HG03354 (cell line): ENCODE results near the gene NCAM1.

Experiments
- ATAC-seq: cut with Tn5 transposase; IDR thresholded peaks from one replicate; pipeline ENCODE4 v1.9.1; 2021; ENCODE audit warnings: mild to moderate bottlenecking; ENCODE audit not compliant: unreplicated experiment, poor library complexity, severe bottlenecking

Gene NCAM1

DNA sequence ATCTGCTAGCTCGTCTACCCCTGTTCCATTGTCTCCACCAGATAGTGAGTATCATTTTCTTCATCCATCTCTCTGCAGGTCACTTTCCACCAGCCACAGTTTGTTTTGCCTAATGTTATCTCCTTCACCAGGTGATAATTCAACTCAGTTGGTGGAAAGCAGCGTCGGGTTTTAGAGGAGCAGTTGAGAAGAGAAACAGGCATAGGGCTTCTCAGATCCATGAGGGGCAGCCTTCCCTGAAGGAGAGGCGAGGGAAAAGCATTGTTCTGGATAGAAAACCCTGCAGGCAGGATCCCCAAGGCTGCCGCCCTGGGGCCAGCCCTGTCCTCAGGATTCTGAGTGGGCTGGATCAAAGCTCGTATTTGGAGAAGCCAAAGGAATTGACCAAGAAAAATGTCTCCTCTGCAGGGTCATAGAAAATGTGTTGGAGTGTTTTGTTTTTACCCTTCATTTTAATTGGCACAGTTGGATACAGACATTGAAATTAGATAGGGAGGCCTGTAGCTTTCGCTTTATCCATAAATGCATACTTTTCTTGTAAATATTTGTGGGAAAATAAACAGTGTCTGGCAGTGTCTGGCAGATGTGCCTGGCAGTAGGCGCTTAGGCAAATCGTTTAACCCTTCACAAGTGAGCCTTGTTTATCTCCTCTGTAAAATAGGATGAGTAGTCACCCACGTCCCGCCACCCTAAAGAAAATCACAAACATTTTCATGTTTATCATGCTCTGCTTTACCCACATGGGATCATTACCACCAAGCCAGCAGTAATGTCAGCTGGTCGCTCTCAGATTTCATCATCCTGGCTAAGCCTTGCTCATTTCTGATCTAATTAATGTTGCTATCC is 279.8 kb downstream of the NCAM1 start:
- no peak for ATAC-seq

DNA sequence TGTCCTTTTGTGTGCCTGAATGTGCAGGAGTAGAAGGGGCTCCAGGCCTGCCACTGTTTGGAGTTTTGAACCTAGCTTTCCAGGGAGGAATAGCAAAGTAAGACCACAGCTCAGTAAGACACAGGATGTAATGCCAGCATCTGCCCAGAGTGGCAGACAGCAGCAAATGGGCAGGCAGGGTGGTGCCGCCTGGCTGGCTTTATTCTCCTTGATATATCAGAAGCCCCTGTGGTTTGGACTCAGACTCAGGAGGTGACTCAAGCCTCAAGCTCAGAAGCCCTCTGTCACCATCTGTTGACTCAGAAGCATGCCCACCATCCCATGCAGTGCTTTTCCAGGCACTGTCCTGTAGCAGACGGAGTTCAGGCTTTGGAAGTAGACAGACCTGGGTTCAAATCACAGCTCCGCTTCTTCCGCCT is 280.4 kb downstream of the NCAM1 start:
- ATAC-seq = no peak

DNA sequence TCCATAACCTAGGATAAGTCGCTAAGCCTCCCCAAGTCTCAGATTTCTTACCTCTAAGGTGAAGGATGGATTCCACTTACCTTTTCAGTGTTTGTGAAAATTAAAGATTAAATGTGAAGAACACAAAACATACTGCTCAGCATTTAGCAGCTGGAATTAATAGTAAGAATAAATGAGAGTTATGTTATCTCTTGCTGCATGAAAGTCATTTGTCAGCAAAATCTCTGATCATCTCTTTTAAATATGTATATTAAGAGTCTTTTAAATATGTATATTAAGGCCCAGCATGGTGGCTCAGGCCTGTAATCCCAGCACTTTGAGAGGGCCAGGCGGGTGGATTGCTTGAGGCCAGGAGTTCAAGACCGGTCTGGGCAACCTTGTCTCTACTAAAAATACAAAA is 280.8 kb downstream of the NCAM1 start:
- no peak for ATAC-seq

DNA sequence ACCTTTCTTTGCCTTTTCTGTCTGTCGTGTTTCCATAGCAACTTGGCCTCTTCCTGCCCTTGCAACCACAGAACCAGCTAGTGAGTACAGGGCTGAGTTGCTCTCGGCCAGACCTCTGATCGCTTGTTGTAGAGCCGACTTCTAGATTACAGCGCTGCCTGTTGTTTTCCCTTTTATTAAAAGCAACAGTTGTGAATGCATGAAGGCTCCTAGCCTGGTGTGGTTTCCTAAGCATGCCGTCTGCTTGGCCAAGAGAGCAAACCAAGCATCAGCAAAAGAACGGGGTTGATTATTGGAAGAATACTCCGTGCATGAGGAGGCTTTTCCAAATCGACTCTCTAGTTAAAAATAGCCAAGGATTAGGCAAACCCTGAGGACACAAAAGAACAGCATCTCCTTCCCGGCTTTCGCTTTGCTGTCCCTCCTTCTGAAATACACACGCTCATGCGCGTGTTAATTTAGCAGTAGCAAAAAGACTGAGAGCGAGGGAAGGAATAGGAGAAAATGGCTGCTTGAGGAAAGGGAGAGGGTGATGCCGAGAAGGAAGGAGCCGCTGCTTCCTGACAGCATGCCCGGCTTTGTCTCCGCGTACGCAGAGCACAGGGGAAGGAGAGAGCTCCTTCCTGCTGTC is 281.7 kb downstream of the NCAM1 start:
- no peak for ATAC-seq

DNA sequence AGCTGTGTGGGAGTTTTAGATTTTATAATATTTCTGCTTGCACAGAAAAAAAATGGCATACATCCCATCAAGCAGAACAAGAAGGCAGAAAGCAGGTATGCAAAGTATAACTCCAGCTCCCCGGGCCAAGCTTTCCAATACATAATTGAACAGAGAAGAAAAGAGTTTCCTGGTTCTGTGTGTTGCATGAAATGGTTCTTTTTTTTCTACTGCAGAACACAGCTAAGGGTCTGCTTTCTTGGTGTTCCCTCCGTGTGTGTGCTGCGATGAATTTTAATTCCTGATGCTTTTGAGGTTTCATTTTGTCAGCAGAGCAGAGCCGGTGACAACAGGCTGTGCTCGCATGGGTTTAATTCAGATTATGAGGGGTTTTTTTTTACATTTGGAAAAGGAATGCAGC is 282.5 kb downstream of the NCAM1 start:
- ATAC-seq = no peak

DNA sequence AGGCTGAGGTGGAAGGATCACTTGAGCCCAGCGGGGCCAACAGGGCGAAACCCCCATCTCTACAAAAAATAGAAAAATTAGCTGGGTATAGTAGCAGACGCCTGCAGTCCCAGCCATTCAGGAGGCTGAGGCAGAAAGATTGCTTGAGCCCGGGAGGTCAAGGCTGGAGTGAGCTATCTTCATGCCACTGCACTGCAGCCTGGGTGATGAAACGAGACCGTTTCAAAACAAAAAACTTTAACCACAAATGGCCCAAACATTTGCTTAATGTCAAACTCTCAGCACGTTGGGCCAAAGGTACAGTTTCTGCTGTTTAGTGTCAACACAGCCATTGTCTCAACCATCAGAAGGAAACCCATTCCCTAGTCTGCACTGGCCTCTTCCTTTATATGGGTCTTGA is 284.0 kb downstream of the NCAM1 start:
- ATAC-seq = no peak

DNA sequence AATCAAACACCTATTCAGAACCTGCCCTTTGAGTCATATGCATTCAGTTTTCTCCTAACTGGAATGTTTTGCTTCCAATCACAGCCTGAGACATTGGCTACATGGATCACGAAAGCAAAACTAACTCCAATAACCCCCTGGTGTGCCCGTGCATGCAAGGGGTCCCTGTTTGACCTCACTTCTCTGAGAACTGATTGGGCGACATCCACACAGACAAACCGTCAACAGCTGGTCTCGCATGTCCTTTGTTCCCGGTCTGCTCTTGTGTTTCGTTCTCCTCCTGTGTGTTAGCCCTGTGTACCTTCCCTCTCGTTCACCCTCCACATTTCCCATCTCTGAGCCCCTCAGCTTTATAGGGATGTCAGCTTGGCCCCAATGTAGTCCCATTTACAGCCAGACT is 286.0 kb downstream of the NCAM1 start:
- no peak for ATAC-seq

DNA sequence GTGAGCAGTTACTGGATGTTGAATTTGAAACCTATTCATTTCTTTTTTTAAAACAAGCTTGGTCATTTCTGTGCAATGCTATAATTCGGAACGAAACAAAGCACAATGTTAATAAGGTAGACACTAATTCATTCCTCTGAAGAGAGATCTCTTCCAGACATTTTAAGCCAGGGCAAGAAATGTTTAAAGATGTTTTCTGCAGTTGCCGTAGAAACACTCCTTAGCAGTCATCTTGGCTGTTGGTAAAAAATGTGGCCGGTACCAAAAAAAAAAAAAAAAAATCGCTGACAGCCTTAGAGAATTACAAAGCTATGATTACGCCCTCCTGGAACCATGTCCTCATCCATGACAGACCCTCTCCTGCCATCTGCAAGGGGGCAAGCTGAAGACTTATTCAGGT is 286.7 kb downstream of the NCAM1 start:
- ATAC-seq = no peak

DNA sequence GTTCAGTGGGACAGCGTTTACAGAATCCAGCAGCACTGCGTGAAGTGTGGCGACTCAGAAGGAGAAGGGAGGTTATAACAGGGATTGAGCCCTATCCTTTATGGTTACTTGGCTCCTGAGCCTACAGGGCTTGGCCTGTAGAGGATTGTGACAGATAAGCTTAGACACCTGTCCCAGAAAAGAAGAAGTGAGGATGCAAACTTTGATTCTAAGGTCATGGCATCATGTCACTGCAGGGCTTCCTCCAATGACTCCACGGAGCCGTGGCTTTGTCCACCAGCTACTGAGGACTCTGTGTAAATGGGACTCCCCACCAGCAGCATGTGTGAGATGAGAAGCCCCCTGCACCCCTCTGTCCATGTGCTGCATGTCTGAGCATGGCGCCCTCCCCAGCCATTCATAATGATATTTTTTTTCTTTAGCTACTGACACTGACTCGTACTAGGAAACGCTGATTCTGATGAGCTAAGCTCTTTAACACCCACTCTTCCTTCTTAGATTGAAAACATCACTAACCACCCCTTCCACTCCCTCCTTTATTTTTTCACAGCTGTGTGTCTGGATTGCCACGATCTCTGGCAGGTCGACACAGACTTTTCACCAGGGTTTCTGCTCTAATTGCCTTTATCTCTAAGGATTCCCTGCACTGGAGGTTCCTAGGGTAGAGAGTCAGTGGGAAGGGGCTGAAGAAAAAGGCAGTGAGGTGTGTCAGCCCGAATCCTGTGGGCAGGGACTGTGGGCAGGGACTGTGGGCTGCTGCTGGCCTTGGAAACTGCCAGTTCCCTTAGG is 287.7 kb downstream of the NCAM1 start:
- no peak for ATAC-seq

DNA sequence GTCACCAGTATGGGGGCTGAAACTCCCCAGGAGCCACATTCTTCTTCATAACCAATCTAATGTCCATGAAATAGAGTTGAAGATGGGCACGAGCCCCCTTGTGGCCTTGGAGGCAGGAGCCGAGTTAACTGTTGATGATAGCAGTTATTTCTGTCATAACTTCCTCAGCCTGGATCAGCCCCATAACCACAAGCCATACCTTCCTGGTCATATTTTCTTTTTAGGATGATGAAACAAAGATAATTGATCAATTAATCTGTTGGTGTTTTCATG is 288.2 kb downstream of the NCAM1 start:
- no peak for ATAC-seq

DNA sequence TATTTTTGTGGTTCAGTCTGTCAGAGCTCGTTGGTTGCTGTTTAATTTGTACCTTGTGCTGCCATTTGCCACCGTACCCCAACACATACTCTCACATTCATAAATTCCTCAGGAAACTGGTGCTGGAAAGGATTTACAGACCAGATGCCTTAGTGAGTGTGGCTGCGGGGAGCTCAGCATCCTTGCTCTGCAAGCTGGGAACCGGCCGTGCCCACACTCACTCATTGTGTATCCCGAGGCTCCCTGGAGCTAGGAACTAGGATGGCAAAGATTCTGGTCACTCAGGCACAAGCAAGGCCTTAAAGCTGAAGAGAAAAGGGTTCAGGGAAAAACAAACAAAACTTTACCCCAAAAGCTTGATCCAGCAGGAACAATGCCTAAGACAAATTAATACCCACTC is 288.6 kb downstream of the NCAM1 start:
- no peak for ATAC-seq

DNA sequence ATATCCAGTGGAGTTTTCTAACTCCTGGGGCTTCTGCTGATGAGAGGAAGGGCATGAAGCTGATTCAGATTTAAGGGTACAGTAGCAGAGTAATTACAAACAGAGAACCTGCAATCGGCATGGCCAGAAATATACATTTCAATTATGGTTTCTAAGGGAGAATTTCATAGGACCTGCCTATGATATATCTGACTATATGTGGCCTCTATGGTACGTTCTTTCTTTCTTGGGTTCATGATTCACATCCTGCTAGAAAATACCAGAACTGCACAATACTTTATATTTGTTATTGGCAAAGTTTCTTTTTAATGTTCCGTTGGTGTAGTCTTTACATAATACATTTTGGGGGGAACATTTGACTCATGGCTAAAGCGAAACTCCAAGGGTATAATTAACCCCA is 290.1 kb downstream of the NCAM1 start:
- ATAC-seq = no peak

DNA sequence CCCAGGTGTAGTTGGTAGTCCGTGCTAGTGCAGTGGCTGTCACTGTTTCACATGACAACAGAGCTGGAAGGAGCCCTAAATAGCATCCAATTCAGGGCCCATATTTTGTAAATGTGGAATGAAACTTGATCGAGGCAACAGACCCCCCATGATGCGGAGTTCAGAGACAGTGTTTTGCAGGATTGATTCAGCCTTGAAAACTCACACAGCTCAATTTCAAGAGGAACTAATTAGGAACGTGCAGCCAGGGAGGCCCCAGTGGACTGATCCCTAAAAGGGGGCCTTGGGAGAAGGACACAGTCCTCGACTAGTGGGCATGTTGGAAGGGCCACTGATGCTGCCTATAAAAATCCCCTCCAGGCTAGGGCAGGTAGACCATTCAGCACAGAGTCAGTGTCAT is 292.2 kb downstream of the NCAM1 start:
- no peak for ATAC-seq

DNA sequence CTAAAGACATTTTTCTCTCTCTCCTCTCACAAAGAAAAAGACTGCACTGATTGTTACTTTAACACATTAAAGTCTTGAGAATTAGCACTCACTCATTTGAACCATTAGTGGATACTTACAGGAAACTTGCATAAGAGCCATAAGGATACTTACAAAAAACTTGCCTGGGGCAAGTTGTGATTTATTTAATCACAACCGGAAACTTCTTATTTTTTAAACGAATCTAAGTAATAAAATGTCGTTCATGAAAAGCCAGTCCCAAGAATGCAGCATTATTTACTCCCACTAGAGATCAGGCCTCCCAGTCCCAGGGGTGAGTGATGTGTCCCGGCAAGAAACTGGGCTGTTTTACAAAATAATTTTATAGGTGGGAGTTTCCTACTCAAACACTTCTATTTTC is 293.9 kb downstream of the NCAM1 start:
- ATAC-seq = no peak

DNA sequence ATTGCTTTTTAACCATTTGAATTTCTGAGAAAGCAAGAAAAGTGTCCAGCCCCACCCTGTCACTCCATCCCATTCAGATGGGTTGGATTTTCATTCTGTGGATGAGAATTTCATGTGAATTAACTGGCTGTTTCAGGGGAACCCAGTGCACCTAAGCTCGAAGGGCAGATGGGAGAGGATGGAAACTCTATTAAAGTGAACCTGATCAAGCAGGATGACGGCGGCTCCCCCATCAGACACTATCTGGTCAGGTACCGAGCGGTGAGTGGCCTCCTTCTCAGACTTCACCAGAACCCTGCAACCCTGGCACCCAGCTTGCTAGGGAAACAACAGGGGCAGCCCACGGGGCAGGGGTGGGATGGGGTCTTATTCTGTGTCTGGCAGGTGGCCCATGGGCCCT is 294.5 kb downstream of the NCAM1 start:
- no peak for ATAC-seq

DNA sequence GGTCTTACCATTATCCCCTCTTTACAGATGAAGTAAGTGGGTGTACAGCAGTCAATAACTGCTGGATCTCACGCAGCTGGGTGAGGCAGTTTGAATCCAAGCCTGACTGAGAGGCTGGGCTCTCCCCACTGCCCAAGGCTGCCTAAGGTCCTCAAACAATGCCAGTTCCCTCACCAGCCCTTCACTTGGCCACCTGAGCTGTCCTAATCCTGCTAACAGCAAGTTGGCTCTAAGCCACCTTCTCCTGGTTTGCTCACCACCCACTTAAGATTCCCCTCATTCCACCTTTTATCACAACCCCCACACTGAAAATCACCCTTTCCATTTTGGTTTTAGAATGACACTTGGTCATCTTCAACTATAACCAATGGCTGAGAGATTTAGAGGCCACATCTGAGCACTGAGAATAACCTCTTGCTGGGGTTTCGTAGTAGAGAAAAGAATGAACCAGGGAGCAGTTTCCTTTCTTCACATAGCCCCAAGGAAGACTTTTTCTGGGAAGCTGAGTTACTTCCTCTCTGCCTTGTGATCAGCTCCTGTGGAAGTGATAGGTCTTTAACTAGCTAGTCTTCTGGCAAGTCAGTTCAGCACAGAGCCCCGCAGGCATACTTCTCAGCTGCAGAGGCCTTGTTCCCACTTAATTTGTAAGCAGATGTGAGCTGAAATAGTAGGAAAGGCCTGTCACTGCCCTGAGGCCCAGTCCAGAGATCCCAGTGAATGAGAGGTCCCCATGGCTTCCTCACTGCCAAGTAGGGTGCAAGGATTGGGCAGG is 295.4 kb downstream of the NCAM1 start:
- no peak for ATAC-seq

DNA sequence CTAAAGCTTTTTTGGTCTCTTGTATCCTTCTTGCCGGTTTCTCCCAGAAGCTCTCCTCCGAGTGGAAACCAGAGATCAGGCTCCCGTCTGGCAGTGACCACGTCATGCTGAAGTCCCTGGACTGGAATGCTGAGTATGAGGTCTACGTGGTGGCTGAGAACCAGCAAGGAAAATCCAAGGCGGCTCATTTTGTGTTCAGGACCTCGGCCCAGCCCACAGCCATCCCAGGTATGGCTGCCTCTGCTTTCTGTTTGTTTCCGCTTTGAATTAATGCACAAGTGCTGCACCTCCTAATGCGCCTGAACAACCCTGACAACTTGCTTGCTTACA is 298.8 kb downstream of the NCAM1 start:
- no peak for ATAC-seq

DNA sequence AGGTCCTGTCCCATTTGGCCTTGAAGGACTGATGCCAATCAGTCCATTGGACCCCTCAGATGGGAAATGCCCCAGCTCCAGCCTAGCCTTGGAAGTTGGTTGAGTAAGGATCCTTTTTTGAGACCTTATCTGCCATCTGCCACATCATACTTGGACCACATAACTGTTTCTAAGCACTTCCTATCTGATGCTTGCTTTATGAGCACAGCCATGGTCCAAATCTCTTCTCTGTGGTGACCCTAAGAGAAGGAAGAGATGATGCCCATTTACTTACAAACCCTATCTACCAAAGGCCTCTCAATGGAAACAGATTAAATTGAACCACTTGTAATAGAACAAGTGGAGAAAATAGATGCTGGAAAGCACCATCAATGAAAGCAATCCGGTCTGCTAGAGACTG is 299.3 kb downstream of the NCAM1 start:
- no peak for ATAC-seq

DNA sequence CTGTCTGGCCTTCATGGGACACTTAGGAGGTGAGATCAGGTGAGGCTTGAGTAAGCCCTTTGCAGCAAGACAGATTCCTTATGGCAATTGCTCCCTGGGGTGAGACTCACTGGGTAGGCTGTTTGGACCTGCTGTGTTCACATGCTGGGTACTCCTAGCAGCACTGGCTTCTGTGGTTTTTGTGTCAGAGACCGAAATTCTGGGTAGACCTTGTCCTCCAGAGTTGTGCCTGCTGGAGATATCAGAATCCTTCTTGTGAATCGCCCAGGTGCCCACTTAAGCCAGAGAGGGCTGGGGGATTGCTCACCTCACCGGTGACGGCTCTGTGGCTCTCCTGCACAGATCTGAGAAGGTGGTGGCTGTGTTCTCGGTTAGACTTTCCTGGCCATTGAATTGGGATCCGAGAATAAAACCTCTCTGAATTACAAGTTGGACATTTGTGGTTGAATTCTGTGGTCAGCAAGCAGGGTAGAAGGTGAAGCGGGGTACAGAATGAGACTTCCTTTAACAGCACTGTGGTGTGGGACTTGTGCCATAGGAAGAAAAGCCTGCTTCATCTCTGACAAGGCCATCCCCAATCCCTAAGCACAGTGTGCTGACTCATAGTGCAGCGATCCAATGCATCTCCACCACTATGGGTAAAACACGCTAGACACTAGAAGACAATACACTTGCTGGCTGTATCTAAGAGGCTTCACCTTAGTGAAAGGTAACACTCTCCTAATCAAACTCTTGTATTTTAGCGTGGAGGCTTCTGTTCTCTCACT is 300.7 kb downstream of the NCAM1 start:
- ATAC-seq = no peak

DNA sequence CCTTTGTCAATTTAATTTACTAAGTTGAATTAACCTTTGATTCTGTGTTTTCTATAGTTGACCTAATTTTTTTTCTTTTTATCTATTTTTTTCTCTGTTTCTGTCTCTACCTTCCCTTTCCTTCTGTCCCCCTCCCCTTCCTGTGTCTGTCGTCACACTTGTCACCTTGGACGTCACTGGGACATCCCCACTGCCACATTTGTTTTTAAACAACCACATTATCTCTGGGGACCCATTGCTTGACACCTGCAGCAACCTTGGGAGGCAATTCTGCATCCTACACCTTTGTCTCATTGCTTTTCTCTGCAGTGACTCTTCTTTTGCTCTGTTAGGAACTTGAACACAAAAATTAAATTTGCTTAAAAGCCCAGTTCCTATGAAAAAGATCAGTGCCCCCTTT is 301.4 kb downstream of the NCAM1 start:
- no peak for ATAC-seq
